Measurements from ENCODE around the gene FILIP1L. TPM values are rescaled to one million over a fixed set of nuclear protein-coding genes. Genes with fewer than 3 reads are reported as not detected.

Gene FILIP1L
- total and polyA plus RNA-seq, 2 of the 13 experiments (the other 11 are each of a cell fraction or from before 2014, with no cell fraction given): 8.1 to 187 TPM

GRCh38 chr3:99931059-99931458 is 183.2 kb downstream of the FILIP1L start (continued):
- peak; percentile 57 for TF ChIP-seq HNF1A (IDR thresholded peaks at IDR 0.05; ENCODE audit: low read depth)
- peak; percentile 53; the same call in 1 of the 2 replicates for TF ChIP-seq HNF1A (CRISPR knock-in tag; IDR thresholded peaks at IDR 0.05; ENCODE audit: borderline replicate concordance)
- no peak for TF ChIP-seq ASH2L (IDR thresholded peaks at IDR 0.05; ENCODE audit: insufficient read length, low read depth, low read length)
- TF ChIP-seq PITX1 (CRISPR knock-in tag; IDR thresholded peaks at IDR 0.05): peak; percentile 75
- peak; percentile 81; the same call in 1 of the 2 replicates for TF ChIP-seq ZNF362 (CRISPR knock-in tag; IDR thresholded peaks at IDR 0.05; ENCODE audit: borderline replicate concordance)
- TF ChIP-seq FOXO1 (CRISPR knock-in tag; IDR thresholded peaks at IDR 0.05): peak; percentile 32; the same call in 1 of the 2 replicates
- TF ChIP-seq ZFP82 (CRISPR knock-in tag; IDR thresholded peaks at IDR 0.05; ENCODE audit: borderline replicate concordance): no peak
- TF ChIP-seq IRF2 (CRISPR knock-in tag; IDR thresholded peaks at IDR 0.05): 0 out of 2 replicates have a peak, but pooled peaks have one; percentile 31
- peak; percentile 90 for TF ChIP-seq ISL2 (CRISPR knock-in tag; IDR thresholded peaks at IDR 0.05)
- TF ChIP-seq THAP11 (CRISPR knock-in tag; IDR thresholded peaks at IDR 0.05): peak; percentile 37; the same call in 1 of the 2 replicates
- no peak for TF ChIP-seq ATM (IDR thresholded peaks at IDR 0.05; ENCODE audit: borderline replicate concordance)
- TF ChIP-seq UBTF (CRISPR knock-in tag; IDR thresholded peaks at IDR 0.05): no peak
- peak; percentile 88 for TF ChIP-seq TCF7 (IDR thresholded peaks at IDR 0.05; ENCODE audit: low read depth)
- TF ChIP-seq THRA (CRISPR knock-in tag; IDR thresholded peaks at IDR 0.05; ENCODE audit: borderline replicate concordance): peak; percentile 77; the same call in 1 of the 2 replicates
- TF ChIP-seq MBD4 (IDR thresholded peaks at IDR 0.05; ENCODE audit: borderline replicate concordance, low read length): peak; percentile 56; the same call in 1 of the 2 replicates
- TF ChIP-seq CREM (IDR thresholded peaks at IDR 0.05): peak; percentile 68
- TF ChIP-seq CREM (CRISPR knock-in tag; IDR thresholded peaks at IDR 0.05): no peak
- peak; percentile 68; the same call in 1 of the 2 replicates for TF ChIP-seq SOX5 (CRISPR knock-in tag; IDR thresholded peaks at IDR 0.05; ENCODE audit: borderline replicate concordance)
- TF ChIP-seq NKX3-1 (CRISPR knock-in tag; IDR thresholded peaks at IDR 0.05): peak; percentile 80
- no peak for TF ChIP-seq ZNF33B (CRISPR knock-in tag; IDR thresholded peaks at IDR 0.05)
- TF ChIP-seq ZGPAT (CRISPR knock-in tag; IDR thresholded peaks at IDR 0.05): peak; percentile 53; the same call in 1 of the 2 replicates

Measured in HepG2 (cell line).